ENCODE measurements around the gene KLHL26.

The KLHL26 gene

DNA sequence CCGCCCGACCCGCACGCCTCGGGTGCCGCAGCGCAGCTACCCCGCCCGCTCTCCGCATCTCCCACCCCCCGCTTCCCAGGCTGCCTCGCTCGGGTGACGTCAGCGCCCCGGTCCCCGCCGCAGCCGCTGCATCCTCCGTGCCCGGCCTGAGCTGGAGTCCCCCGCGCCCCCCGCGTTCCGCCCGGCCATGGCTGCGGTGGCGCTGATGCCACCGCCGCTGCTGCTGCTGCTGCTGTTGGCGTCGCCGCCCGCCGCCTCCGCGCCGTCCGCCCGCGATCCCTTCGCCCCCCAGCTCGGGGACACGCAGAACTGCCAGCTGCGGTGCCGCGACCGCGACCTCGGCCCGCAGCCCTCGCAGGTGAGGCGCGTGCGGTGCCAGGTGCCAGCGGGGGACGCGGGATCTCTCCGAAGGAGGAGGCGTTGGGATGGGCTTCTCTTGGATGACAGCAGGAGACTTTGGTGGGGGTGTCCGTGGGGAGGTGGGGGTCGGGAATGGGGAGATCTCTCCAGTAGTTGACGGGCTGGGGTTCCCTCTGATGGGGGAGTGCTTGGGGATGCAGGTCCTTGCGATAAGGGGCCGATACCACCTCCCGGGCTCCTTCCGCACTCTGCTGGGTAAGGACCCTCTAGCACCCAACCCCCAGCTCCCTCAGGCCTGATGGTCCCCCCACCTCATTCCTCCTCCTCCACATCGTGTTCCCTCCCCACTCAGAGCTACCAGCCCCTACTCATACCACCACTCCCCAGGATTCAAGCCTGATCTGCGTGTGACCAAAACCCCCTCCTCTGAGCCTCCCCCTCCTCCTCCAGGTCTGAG lies 23.8 kb upstream of the KLHL26 start, which contains the start of gene TMEM59L:
Gene TMEM59L, plus strand, starts transcription at position 99 of the 817 bp plus-strand sequence. Its CDS starts 89 bp downstream, at position 188.
- peak; percentile 59 for DNase-seq (ENCODE audit: low spot score)

DNA sequence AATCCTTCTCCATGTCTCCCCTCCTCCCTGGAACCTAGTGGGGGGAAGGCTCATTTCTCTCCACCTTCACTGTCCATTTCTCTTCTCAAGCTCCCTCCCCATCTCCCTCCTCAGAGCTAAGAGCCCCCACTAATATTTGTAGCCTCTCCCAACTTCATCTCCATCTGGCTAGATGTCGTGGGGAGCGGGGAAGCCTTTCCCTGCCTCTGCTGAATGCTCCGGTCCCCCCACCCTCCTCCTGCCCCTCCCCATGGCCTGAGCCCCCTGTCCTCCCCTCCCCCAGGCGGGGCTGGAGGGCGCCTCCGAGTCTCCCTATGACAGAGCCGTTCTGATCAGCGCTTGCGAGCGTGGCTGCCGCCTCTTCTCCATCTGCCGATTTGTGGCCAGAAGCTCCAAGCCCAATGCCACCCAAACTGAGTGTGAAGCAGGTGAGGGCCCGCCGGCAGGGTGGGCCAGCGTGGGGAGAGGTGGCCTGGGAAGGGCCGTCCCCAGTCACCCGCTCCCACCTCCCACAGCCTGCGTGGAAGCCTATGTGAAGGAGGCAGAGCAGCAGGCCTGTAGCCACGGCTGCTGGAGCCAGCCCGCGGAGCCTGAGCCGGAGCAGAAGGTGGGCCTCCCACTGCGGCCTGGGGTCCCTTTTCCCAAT lies 23.1 kb upstream of the KLHL26 start:
- DNase-seq (ENCODE audit: low spot score), result no peak

DNA sequence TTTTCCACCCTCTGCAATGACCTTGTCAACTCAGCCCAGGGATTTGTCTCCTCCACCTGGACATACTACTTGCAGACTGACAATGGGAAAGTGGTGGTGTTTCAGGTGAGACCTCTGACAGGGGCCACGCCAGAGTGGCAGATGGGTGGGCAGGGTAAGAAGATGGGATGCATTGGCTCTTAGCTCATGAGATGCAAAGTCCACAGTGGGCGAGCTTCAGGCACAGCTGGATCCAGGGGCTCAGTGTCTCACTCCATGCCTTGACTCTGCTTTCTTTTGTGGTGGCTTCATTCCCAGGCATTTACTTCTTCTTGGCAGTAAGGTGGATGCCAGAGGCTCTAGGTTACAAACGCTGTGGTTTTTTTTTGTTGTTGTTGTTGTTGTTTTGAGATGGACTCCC lies 20.8 kb upstream of the KLHL26 start:
- DNase-seq (ENCODE audit: low spot score), result no peak

DNA sequence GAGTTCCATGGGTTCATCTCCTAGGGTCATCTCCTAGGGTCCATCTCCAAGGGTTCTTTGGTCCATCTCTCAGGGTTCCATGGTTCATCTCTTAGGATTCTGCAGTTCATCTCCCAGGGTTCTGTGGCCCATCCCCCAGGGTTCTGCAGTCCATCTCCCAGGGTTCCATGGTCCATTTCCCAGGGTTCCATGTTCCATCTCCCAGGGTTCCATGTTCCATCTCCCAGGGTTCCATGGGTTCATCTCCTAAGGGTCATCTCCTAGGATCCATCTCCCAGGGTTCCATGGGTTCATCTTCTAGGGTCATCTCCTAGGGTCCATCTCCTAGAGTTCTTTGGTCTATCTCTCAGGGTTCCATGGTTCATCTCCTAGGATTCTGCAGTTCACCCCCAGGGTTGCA lies 19.3 kb upstream of the KLHL26 start:
- DNase-seq (ENCODE audit: low spot score), result no peak

DNA sequence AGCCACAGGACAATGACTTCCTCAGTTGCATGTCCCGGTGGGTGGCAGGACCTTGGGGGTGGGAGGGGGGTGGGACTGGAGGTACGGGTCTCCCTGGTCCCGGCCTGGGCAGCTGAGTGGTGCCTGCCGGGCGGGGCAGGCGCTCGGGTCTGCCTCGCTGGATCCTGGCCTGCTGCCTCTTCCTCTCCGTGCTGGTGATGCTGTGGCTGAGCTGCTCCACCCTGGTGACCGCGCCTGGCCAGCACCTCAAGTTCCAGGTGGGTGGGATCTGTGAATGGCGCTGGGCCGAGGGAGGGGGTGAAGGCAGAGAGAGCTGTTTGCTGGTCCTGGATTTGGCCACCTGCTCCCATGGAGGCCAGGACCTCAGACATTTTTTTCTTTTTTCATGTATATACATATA lies 18.6 kb upstream of the KLHL26 start:
- DNase-seq (ENCODE audit: low spot score), result no peak

DNA sequence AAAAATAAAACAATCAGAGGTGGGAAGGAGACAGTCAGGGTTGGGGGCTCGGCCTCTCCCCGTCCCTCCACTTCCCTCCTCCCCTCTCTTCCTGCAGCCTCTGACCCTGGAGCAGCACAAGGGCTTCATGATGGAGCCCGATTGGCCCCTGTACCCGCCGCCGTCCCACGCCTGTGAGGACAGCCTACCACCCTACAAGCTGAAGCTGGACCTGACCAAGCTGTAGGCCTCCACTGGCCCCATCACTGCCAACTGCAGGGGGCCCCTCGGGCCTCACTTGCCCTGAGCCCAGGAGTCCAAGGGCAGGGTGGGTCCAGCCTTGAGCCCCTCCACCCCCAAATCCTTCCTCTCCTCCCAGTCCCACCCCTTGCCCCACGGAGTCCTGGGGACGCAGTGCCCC lies 16.5 kb upstream of the KLHL26 start:
- DNase-seq (ENCODE audit: low spot score), result no peak

DNA sequence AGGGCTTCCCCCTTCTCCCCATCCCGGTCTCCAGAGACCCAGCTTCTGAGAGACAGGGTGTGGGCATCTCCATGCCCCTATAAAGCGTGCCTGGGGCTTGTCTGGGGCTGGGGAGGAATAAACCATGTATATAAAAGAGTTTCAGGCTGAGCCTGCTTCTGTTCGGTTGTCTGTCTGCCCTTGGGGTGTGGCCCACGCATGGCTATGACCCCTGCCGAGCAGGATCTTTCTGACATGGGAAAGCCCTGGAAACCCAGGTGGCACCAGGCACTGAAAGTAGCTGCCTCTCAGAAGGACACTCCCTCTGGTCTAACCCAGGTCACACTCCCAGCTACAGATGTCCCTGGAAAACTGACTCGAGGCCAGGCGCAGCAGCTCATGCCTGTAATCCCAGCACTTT lies 15.9 kb upstream of the KLHL26 start:
- no peak for DNase-seq (ENCODE audit: low spot score)

DNA sequence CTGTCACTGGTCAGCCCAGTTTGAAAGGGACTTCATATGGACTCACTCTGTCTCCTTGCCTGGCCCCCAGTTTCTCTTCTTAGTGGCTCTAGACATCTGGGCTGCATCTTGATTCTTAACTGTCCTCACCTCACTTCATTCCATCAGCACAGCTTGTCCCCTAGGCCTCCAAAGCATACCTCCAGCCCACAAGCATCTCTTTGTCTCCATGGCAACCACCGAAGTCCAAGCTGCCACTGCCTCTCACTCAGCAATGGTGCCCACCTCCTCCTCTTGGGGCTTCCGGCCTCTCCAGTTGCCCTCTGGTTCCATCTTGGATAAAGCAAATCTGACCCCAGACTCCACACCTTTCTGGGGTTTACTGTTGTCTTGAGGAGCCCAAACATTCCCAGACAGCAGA lies 9.9 kb upstream of the KLHL26 start:
- no peak for DNase-seq (ENCODE audit: low spot score)

DNA sequence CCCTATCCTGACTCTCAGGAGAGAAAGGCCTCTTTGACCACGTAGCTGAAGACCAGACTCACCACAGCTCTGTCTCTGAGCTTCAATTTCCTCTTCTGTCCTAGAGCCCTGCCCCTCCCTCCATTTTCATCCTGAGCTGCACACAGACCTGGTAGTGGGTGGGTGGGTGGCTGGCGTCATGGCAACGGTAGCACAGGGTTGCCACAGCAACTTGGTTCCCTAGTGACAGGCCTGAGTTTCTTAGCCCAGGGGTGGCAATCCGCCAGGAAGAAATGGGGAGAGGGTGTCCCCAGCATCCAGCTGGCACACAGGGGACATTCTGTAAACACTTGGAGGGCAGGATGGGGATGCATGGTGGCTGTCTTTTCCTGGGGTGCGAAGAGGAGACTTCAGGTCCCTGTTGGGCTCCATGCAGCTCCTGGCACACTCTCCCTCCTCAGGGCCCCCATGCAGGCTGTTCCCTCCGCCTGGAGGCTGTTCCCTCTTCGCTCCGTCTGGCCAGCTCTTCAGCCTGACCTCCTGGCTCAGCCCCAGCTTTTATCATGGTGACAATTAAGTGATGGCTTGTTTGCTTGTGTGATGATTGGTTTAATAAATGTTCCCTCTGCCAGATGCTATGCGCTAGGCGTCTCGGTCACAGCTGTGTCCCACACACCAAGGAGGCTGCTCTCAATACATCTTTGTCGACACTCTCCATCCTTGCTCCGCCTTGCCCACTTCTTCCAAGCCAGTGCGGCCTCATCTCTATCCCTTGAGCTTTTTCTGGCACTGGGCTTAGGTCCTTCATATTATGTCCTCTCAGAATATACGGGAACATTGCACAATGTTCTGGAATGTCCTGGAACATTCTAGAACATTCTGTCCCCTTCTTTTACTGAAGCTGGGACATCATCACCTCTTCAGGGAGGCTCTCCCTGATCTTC lies 7.4 kb upstream of the KLHL26 start:
- no peak for DNase-seq (ENCODE audit: low spot score)

DNA sequence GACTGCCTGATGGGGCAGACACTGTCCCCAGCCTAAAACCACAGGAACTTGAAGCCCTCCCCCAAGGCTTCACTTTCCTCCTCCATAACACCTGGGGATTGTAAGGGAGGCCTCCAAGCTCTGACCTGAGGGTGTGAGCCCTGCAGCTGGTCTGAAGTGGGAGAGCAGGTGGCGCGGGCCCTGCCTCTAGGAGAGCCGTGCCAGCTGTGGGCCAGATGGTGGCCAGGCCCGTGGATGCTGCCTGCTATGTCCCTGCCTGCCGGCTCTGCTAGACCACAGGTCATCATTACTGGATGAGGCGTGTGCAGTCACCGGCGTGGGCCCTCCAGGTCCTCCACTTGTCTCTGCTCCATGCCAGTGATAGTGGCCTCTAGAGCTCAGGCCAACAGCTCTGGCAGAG lies 3.5 kb upstream of the KLHL26 start:
- no peak for DNase-seq (ENCODE audit: low spot score)

DNA sequence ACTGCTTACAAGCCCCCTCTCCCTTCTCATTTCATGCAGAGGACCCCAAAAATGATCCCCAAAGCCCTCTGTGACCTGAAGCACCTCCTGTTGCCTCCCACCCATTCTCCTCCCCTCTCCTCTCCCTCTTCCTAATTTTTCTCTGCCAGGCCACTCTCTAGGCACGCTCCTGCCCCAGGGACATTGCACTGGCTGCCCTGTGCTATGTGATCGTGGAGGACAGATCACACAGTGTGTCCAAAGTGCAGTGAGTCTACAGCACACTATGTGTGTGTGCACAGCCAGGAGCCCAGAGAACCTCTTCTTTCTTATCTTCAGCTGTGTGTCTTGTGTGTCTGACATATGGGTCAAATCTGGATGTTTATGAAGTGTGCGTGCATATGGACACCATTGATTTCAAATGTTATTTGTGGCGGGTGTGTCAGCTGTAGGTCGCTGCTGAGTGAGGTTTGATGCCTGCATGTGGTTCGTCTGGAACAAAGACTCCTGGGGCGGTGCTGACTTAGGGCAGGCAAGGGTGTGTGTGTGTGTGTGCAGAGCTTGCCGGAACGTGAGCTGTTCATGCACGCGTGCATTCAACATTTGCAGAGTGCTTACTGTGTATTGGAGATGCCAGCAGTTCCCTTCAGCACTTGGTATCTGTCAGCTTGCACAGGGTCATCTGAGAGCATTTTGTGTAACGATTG lies 2.1 kb upstream of the KLHL26 start:
- peak; percentile 50 for DNase-seq (ENCODE audit: low spot score)

DNA sequence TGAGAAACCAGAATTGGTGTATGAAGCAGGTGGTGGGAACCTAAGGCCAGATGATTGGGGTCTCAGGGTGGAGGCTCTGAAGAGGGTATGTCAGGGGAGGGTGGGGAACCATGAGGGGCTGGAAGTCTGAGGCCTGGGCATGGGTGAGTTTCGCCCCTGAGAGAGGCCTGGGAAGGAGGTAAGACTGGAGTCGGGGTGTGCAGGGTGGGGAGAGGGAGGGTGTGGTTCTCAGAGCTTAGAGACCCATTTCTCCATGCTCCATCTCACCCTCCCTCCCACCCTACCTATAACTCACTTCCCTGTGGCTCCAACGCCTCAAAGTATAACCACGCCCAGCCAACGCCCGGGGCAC lies 1.0 kb upstream of the KLHL26 start:
- no peak for DNase-seq (ENCODE audit: low spot score)

DNA sequence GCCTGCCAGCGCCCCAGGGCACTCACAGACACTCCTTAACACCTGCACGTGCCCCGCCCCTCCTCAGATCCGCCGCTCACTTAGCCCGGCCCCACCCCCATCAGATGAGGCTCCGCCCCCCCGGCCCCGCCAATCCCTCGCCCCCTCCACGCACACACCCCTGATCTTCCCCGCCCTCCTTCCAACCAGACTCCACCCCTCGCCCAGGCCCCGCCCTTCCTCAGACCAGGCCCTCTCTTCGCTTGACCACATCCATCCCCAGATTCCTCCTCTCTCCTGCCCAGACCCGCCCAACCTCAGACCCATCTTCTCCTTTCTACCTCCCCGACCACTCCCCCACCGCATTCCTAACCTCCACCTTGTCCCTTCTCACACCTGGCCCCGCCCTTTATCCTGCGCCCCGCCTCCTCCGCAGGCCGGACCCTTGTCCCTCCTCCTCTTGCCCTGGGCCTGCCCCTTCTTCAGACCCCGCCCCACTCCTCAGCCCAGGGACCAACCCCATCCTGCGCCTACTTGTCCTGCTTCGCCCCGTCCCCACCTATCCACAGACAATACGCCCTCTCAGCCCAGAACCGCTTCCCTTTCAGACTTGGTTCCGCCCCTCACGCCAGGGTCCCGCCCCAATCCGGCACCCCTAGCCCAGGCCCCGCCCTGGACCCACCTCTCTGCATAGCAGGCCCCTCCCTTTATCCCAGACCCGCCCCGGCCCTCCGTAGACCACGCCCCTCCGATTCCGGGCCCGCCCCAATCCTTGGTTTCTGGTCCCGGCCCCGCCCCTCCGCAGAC lies 452 bp upstream of the KLHL26 start:
- peak; percentile 99 for DNase-seq (ENCODE audit: low spot score)

DNA sequence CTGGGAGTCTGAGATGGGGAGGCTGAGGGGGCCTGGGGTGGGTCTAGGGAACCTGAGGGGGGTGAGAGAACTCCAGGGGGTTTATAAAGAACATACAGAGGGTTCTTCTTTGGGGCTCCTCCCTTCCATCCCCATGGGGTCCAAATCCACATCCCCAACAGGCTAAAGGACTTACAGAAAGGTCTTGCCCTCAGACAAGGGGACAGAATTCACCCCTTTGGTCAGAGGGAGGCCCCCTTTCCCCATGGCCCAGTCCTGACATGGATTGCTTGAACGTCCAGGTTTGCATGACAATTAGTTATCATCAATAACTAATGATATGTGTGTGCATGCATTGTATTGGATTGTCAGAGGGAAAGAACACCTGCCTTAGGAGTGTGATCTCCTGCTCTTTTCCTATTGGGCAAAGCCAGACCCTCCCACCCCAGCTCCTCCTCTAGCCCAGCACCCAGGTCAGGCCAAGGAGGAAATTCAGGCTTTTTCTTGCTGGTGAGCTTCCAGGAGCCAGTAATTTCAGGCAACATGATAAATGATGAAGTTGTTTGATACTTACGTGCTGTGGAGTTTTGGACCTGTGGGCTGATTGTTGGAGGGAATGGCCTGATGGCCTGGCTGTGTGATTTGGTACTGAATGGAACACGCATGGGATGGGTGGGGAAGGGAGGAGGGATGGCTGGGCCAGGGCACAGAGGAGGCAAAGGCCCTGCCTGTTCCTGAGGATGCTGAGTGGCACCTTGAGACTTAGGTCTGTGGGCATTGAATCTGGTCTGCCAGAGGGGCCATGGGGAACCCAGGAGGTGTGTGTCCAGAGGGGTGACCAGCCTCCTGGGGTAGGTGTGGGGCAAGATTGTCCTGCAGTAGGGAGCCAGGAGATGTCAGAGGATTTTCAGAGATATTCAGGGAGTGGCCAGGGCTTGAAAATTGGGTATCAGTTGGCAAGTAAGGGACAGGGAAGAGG lies 1.1 kb downstream of the KLHL26 start:
- DNase-seq (ENCODE audit: low spot score), result no peak

DNA sequence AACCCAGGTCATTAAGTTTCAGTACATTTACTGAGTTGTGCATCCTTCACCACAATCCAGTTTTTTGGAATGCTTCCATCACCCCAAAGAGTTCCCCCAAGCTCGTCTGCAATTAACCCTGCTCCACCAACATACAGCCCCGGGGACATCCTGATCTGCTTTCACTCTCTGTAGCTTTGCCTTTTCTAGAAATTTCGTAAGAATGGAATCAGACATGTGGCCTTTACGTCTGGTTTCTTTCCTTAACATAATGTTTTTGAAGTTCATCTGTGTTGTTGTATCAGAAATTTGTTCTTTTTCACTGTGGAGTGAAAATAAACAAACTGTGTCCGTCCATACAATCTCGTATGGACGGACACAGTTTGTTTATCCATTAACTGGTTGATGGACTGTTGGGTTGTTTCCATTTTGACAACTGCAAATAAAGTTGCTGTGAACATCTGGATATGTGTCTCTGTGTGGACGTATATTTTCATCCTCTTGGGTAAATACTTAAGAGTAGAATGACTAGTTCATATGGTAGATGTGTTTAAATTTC lies 2.9 kb downstream of the KLHL26 start:
- no peak for DNase-seq (ENCODE audit: low spot score)

DNA sequence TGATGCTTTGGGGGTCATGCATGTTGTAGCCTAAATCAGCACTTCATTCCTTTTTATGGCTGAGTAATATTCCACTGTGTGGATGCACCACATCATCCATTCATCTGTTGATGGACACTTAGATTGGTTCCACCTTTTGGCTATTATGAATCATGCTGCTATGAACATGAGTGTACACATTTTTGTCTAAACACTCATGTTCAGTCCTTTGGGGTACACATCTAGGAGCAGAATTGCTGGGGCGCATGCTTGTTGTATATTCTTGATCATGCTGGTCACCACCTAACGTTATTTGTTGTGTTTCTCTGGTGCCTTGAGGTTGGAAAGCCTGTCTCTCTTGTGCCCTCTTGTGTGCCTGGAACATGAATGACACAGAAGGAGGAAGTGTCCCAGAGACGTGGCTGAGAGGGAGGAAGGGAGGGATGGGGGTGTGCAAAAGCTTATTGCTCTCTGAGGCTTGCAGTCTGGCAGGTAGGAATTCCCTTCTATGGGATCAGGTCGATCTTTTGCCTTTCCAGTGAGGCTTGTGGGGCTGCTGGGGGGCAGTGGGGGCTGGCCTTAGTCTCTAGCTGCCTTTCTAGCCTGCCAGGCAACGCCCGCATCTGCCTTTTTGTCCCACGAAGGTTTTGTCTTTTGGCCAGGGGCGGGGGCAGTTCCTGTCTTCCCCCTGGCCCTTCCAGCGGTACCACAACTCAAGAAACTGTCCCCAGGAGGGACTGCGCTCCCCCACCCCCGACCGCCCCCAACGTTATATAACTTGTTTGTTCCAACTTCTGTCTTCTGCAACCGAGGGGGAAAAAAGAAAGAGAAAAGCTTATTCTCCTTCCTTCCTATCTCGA lies 7.6 kb downstream of the KLHL26 start:
- DNase-seq (ENCODE audit: low spot score), result no peak

DNA sequence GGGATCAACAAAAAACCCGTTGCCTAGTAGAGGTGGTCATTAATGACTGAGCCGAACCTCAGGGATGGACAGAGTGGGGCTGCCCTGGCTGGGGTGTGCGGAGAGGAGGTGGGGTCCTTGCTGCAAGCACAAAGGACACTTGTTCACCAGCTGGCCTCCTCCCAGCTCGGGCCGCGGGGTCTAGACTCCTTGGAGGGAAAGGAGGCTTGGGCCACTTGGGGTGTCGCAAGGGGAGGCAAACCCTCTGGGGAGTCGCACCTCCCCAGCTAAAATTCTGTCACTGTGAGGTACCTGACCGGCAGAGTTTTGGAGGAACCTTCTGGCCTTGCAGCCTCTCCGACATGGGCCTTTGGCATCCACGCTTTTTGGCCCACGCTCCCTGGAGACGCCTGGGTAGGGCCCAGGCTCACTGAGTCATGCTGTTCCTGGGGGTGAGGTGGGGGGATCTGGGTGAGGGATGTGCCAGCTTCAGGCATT lies 8.2 kb downstream of the KLHL26 start:
- DNase-seq (ENCODE audit: low spot score), result no peak

DNA sequence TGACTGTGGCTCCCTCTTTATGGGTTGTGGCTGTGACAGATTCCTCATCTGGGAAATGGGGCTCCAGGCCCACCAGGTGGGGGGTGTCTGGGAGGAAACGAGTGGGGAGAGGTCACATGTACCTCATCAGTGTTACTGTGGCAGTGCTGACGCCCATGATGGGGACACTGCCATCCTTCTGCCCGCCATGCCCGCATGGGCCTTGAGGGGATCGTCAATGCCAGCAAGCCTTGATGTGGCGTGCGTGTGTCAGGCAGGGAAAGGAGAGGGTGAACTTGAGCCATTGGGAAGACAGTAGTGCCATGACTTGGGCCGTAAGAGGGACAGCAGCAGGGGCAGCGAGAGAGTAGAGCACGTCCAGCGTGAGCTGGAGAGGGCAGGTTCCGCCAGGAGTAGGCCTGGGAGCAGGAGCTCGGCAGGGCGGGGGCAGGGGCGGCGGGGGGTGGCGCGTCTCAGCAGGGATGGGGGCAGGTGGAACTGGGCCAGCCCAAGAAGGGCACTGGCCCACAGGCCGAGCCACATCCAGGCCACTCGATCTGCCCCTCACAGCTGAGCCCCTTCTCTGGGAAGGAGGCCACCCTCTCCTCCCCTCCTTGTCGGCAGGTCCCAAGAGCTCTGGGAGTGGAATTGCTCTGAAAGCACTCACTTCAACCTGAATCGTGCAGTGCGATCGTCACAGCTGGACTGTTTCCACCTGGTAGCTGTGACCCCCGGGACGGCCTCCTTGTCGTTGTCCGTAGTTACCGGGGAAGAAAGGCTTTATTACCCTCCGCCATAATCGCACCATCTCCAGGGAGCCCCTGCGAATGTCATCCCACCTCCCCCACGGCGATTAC lies 9.9 kb downstream of the KLHL26 start:
- no peak for DNase-seq (ENCODE audit: low spot score)

Data from AG20443 (cell line).